ENCODE results near the gene PRKAR1B.

The PRKAR1B gene

DNA sequence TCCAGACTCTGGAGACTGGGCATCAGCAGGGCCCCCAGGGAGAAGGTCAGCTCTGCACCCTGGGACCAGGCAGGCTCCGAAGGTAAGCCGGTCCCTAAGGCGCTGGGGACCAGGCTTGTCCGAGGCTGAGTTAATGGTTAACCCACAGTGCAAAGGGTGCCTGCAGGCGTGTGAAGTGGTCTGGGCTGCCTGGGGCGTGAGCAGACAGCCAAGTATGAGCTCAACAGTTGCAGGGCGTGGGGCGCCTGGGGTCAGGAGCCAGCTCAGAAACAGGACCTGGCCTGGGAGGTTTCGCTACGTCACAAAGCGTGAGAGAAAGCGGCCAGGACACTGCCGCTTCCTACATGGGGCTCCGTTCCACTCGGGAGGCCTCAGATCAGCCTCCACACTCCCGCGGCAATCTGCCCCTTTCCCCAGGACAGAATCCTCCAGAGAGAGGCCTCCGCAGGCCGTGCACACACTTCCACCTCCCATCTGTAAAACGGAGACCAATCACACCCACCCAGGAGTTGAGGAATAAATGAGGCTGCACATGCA, 223.4 kb downstream of the PRKAR1B start:
- no peak for DNase-seq

DNA sequence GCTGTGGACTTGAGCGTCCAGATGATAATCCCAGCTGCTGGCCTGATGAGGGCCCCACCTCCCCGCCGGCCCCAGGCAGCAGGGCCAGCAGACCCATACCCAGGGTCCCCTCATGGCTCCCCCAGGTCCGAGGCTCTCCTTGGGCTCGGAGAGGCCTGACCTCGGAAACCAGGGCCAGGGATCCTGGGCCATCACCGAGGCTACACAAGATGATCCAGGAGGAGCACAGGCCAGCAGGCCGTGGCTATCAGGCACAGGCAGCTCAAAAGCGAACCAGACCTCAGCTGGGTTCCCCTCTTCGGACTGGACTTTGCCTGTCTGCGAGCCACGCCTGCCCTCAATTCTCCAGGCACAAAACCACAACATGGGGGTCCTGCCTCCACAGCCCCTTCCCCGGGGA, 224.8 kb downstream of the PRKAR1B start:
- no peak for DNase-seq

- no peak for DNase-seq
These were observed 225.6 kb downstream of the PRKAR1B start for GRCh38 chr7:501526-501925.

GRCh38 chr7:500521-501420, 226.3 kb downstream of the PRKAR1B start:
- DNase-seq, result no peak

GRCh38 chr7:499853-500485, 227.1 kb downstream of the PRKAR1B start:
- DNase-seq, result no peak
